DND-41 (cell line): ENCODE results near the gene SUV39H1.

Experiments
- ATAC-seq: fragments of 200-7000 bp; cut with Tn5 transposase; 3 replicates; pipeline ENCODE4 v1.9.1; 2021; ENCODE audit warnings: low read depth; ENCODE audit not compliant: insufficient read depth
- DNase-seq: peaks from one replicate; pipeline ENCODE4 v3.0.0-alpha.2; 2020
- H2AFZ ChIP-seq: 2 replicates; pipeline ENCODE4 v1.6.0; 2012; ENCODE audit warnings: low read depth, low read length
- H3K27ac ChIP-seq: 2 replicates; pipeline ENCODE4 v1.5.1; 2012; ENCODE audit warnings: low read length, inconsistent platforms
- H3K27me3 ChIP-seq: fragments of 200-600 bp; sonication (generic); 2 replicates; pipeline ENCODE4 v1.6.0; 2012; ENCODE audit warnings: low read length, mild to moderate bottlenecking, inconsistent platforms; ENCODE audit not compliant: insufficient read depth, poor library complexity
- H3K36me3 ChIP-seq: 2 replicates; pipeline ENCODE4 v1.5.1; 2012; ENCODE audit warnings: low read length, inconsistent platforms; ENCODE audit not compliant: insufficient read depth
- H3K4me1 ChIP-seq: 2 replicates; pipeline ENCODE4 v1.5.1; 2012; ENCODE audit warnings: mild to moderate bottlenecking, low read length; ENCODE audit not compliant: insufficient read depth
- H3K4me2 ChIP-seq: 2 replicates; pipeline ENCODE4 v1.6.0; 2012; ENCODE audit warnings: mild to moderate bottlenecking, moderate library complexity, low read length, inconsistent platforms; ENCODE audit not compliant: insufficient read depth
- H3K4me3 ChIP-seq, 2 experiments: fragments of 200-600 bp in 1 of 2; shearing (Covaris generic) in 1 of 2; 2 replicates each; pipeline ENCODE4 v1.5.1; 2012 to 2016; ENCODE audit warnings: inconsistent platforms in 2 of 2, low read length in 2 of 2, mild to moderate bottlenecking in 2 of 2, low read depth in 1 of 2, moderate library complexity in 1 of 2
- H3K79me2 ChIP-seq: 2 replicates; pipeline ENCODE4 v1.6.0; 2012; ENCODE audit warnings: low read length, inconsistent platforms; ENCODE audit not compliant: insufficient read depth
- H3K9ac ChIP-seq: 2 replicates; pipeline ENCODE4 v1.6.0; 2012; ENCODE audit warnings: low read depth, mild to moderate bottlenecking, inconsistent platforms, low read length, moderate library complexity
- H3K9me3 ChIP-seq: 2 replicates; pipeline ENCODE4 v1.5.1; 2012; ENCODE audit warnings: low read length, moderate library complexity, mild to moderate bottlenecking, inconsistent platforms; ENCODE audit not compliant: insufficient read depth, severe bottlenecking
- H4K20me1 ChIP-seq: 2 replicates; pipeline ENCODE4 v1.6.0; 2012; ENCODE audit warnings: low read length; ENCODE audit not compliant: insufficient read depth
- CTCF ChIP-seq: IDR thresholded peaks from 2 replicates; pipeline ENCODE4 v1.5.1; 2012; ENCODE audit warnings: borderline replicate concordance, low read length, moderate library complexity, mild to moderate bottlenecking; ENCODE audit not compliant: poor library complexity, severe bottlenecking; ENCODE audit errors: extremely low read depth
- EZH2 ChIP-seq: IDR thresholded peaks from 3 replicates; pipeline ENCODE4 v1.6.1; 2012; ENCODE audit warnings: borderline replicate concordance, low read depth, mild to moderate bottlenecking, moderate library complexity, low read length, inconsistent platforms; ENCODE audit not compliant: severe bottlenecking

SUV39H1 gene

GRCh38 chrX:48698306-48698705 is 1.8 kb downstream of the SUV39H1 start:
- H3K36me3 ChIP-seq: peaks cover 52% of the 10 kb centered on the region
- peak overlapping the region; percentile 80; the same call in 1 of the 2 replicates for H3K4me2 ChIP-seq
- H3K27ac ChIP-seq: no peak overlapping the region
- TF ChIP-seq EZH2 (no peak), CTCF (no peak)
- H3K27me3 ChIP-seq: no peaks in the 10 kb centered on the region
- peaks cover 64% of the 10 kb centered on the region for H3K79me2 ChIP-seq
- H3K9ac ChIP-seq: peak overlapping the region; percentile 81
- no peak overlapping the region for H2AFZ ChIP-seq
- H3K4me1 ChIP-seq: peaks cover 47% of the 10 kb centered on the region
- H3K9me3 ChIP-seq: no peaks in the 10 kb centered on the region
- no peak overlapping the region for H3K4me3 ChIP-seq
- DNase-seq: no peak
- peaks cover 26% of the 10 kb centered on the region for H4K20me1 ChIP-seq
- ATAC-seq: no peak

- no peaks in the 10 kb centered on the region for H3K9me3 ChIP-seq
- no peaks in the 10 kb centered on the region for H3K27me3 ChIP-seq
- H3K4me1 ChIP-seq: peaks cover 48% of the 10 kb centered on the region
- ATAC-seq: no peak
- H3K79me2 ChIP-seq: peaks cover 83% of the 10 kb centered on the region
- no peak overlapping the region for H3K9ac ChIP-seq
- TF ChIP-seq CTCF (no peak), EZH2 (no peak)
- H3K4me2 ChIP-seq: peak overlapping the region; percentile 32; the same call in 1 of the 2 replicates
- H3K4me3 ChIP-seq: no peak overlapping the region
- peaks cover 71% of the 10 kb centered on the region for H3K36me3 ChIP-seq
- no peak overlapping the region for H3K27ac ChIP-seq
- H2AFZ ChIP-seq: no peak overlapping the region
- peaks cover 42% of the 10 kb centered on the region for H4K20me1 ChIP-seq
- DNase-seq: no peak
These were observed 3.7 kb downstream of the SUV39H1 start for GRCh38 chrX:48700246-48700645.

DNA sequence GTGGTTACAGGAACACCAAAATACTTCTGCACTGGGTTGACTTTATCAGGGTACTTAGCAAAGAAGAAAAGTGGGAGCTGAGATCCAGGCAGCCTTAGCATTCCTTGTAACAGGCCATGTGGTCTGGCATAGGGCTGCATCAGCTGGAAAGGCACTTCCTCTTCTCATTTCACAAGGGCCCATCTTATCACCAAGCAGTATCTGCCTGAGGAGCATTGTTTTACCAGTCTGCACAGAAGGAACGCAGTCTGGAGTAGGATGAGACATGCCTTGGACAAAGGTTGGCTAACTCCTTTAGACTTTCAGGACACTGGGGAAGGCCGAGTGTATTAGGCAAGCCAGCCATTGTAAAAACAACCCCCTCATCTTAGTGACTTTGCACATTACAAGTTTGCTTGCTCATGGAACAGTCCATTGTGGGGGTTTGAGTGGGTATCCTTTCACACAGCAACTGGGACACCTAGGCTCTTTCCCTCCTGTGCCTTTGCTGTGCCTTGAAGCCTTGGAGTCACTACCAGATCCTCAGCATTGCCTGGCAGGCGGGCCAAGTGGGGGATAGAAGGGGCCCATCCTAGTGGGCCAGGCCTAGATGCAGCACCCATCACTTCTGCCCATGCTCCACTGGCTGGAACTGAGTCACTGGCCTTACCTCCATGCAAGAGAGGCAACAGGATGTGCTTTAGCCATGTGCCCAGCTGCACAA is 4.6 kb downstream of the SUV39H1 start:
- Histone ChIP-seq H3K27me3 (no peaks in the 10 kb centered on the region), H3K4me2 (peak overlapping the region; percentile 32; the same call in 1 of the 2 replicates), H3K4me3 (no peak overlapping the region), H3K36me3 (peaks cover 80% of the 10 kb centered on the region), H3K79me2 (peaks cover 84% of the 10 kb centered on the region), H3K4me1 (peaks cover 40% of the 10 kb centered on the region), H4K20me1 (peaks cover 47% of the 10 kb centered on the region), H2AFZ (no peak overlapping the region), H3K9ac (no peak overlapping the region; the same call in 1 of the 2 replicates), H3K9me3 (no peaks in the 10 kb centered on the region), H3K27ac (no peak overlapping the region)
- ATAC-seq (no peak), DNase-seq (no peak)
- TF ChIP-seq EZH2 (no peak), CTCF (no peak)
